ENCODE results near the gene ASB13. TPM values are rescaled to one million over a fixed set of nuclear protein-coding genes. Genes with fewer than 3 reads are reported as not detected.

The ASB13 gene
- total and polyA plus RNA-seq, 2 of the 13 experiments (the other 11 are each of a cell fraction or from before 2014, with no cell fraction given), result 9.3 to 15.4 TPM

DNA sequence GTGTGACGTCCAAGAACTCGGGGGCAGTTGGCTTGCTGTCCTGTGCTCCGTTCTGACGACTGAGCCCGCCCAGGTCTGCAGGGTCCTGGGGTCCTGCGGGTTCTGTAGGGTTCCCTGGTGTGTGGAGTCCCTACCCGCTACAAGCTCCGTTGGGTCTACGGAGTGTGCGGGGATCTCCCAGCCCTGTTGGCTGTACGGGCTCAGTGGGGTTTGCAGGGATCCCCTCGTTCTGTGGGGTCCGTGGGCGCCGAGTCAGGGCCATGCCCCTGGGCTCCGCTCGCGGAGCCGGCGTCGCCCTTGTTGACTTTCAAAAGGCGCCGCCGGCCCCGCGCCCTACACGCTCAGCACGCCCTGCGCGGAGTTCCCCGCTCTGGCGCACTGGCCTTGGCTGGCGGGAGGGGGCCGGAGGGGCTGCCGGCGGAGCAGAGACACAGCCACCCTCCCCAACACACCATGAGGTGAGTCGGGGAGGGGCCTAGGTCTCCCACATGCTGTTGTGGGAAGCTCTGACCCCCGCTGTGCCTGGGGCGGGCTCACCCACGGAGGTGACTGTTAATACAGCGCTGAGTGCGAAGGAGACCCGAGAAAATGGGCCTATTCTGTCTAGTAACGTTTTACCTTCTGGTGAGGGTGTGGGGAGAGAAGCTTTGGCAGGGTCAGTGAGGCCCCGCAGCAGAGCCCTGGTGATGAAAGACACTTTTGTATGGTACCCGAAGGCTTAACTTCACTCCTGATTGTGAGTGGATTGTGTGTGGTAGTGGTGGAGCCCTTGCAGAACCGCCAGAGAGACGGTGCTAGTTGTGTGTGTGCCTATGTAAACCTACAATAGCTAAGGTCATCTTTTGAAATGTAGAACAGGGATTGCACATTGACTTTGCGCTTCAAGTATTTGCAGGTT, 26.3 kb upstream of the ASB13 start (continued):
- TF ChIP-seq ZFX (CRISPR knock-in tag; IDR thresholded peaks at IDR 0.05; ENCODE audit: low read depth) (peak; percentile 93), ZNF101 (CRISPR knock-in tag; IDR thresholded peaks at IDR 0.05; ENCODE audit: borderline replicate concordance, low read depth) (no peak), GLI4 (CRISPR knock-in tag; IDR thresholded peaks at IDR 0.05; ENCODE audit: borderline replicate concordance) (peak; percentile 61; the same call in 1 of the 2 replicates), USF2 (IDR thresholded peaks at IDR 0.05; ENCODE audit: low read depth, low read length) (no peak), USF2 (CRISPR knock-in tag; IDR thresholded peaks at IDR 0.05; ENCODE audit: borderline replicate concordance) (no peak), GPBP1L1 (CRISPR knock-in tag; IDR thresholded peaks at IDR 0.05) (no peak), ZNF260 (CRISPR knock-in tag; IDR thresholded peaks at IDR 0.05; ENCODE audit: borderline replicate concordance, low read depth) (no peak), RBM39 (IDR thresholded peaks at IDR 0.05; ENCODE audit: low read depth, low read length, poor library complexity, severe bottlenecking) (no peak), ZBTB21 (CRISPR knock-in tag; IDR thresholded peaks at IDR 0.05) (no peak; the same call in 1 of the 2 replicates), SMC3 (IDR thresholded peaks at IDR 0.05; ENCODE audit: low read length) (no peak), NFATC3 (CRISPR knock-in tag; IDR thresholded peaks at IDR 0.05) (no peak), HOXA7 (CRISPR knock-in tag; IDR thresholded peaks at IDR 0.05) (no peak), JARID2 (CRISPR knock-in tag; IDR thresholded peaks at IDR 0.05; ENCODE audit: insufficient replicate concordance) (no peak), SUZ12 (IDR thresholded peaks at IDR 0.05; ENCODE audit: low read depth, low read length) (no peak), ELK4 (CRISPR knock-in tag; IDR thresholded peaks at IDR 0.05; ENCODE audit: borderline replicate concordance) (no peak), ZNF598 (CRISPR knock-in tag; IDR thresholded peaks at IDR 0.05; ENCODE audit: borderline replicate concordance) (peak; percentile 89), MXD1 (CRISPR knock-in tag; IDR thresholded peaks at IDR 0.05) (peak; percentile 55; the same call in 1 of the 2 replicates), CBX1 (IDR thresholded peaks at IDR 0.05; ENCODE audit: low read depth) (peak; percentile 21), ZNF282 (IDR thresholded peaks at IDR 0.05; ENCODE audit: partially characterized antibody) (no peak), ZSCAN12 (CRISPR knock-in tag; IDR thresholded peaks at IDR 0.05) (0 out of 2 replicates have a peak, but pooled peaks have one; percentile 43), ZZZ3 (CRISPR knock-in tag; IDR thresholded peaks at IDR 0.05; ENCODE audit: borderline replicate concordance) (no peak)
- TF ChIP-seq, protein P1, sequence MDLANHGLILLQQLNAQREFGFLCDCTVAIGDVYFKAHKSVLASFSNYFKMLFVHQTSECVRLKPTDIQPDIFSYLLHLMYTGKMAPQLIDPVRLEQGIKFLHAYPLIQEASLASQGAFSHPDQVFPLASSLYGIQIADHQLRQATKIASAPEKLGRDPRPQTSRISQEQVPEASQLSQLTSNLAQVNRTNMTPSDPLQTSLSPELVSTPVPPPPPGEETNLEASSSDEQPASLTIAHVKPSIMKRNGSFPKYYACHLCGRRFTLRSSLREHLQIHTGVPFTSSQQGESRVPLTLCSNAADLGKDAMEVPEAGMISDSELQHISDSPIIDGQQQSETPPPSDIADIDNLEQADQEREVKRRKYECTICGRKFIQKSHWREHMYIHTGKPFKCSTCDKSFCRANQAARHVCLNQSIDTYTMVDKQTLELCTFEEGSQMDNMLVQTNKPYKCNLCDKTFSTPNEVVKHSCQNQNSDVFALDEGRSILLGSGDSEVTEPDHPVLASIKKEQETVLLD (CRISPR knock-in tag; IDR thresholded peaks at IDR 0.05; ENCODE audit: low read depth), result 0 out of 2 replicates have a peak, but pooled peaks have one; percentile 63
